BE2C (cell line): ENCODE measurements around the gene BEST4.
"Not testable (repeated sequence)": the region's sequence is repeated elsewhere in the genome, so short reads cannot be mapped to it uniquely, and the experiment has no call there.

Experiments
- DNase-seq: peaks from one replicate; pipeline ENCODE4 v3.0.0-alpha.2; 2020
- H3K27me3 ChIP-seq: fragments of 250-450 bp; sonication (Bioruptor Pico); 2 replicates; pipeline ENCODE4 v1.5.1; 2020; ENCODE audit warnings: mild to moderate bottlenecking
- H3K36me3 ChIP-seq: fragments of 250-450 bp; sonication (Bioruptor Pico); 2 replicates; pipeline ENCODE4 v1.5.1; 2020; ENCODE audit warnings: mild to moderate bottlenecking
- H3K4me1 ChIP-seq: fragments of 250-450 bp; sonication (Bioruptor Pico); 2 replicates; pipeline ENCODE4 v1.5.1; 2020
- H3K4me3 ChIP-seq: 2 replicates; pipeline ENCODE4 v1.5.1; 2011; ENCODE audit warnings: low read depth, low read length
- H3K9me3 ChIP-seq: fragments of 250-450 bp; sonication (Bioruptor Pico); 2 replicates; pipeline ENCODE4 v1.5.1; 2020
- CTCF ChIP-seq: IDR thresholded peaks from 2 replicates; pipeline ENCODE4 v1.5.1; 2012; ENCODE audit warnings: mild to moderate bottlenecking, low read depth, low read length

BEST4 gene

GRCh38 chr1:44775930-44776729 lies 11.8 kb downstream of the BEST4 start:
- Histone ChIP-seq H3K36me3 (peaks cover 45% of the 10 kb centered on the region), H3K9me3 (no peaks in the 10 kb centered on the region), H3K4me1 (no peaks in the 10 kb centered on the region), H3K27me3 (no peaks in the 10 kb centered on the region), H3K4me3 (peak overlapping the region; percentile 89)
- no peak for TF ChIP-seq CTCF
- DNase-seq = no peak

- peak; percentile 85 for DNase-seq
- Histone ChIP-seq H3K9me3 (no peaks in the 10 kb centered on the region), H3K4me1 (no peaks in the 10 kb centered on the region), H3K27me3 (no peaks in the 10 kb centered on the region), H3K4me3 (peak within 1 kb of the TSS; percentile 89), H3K36me3 (peaks cover 44% of the 10 kb centered on the region)
- TF ChIP-seq CTCF = no peak
Measured at GRCh38 chr1:44775078-44775929, 12.7 kb downstream of the BEST4 start, which contains the start of gene RPS8. RPS8 (plus strand) TSS chr1:44775540; CDS start chr1:44775597, 57 bp downstream.

GRCh38 chr1:44766421-44766820 lies 21.5 kb downstream of the BEST4 start:
- not testable (repeated sequence) for H3K4me3 ChIP-seq, H3K9me3 ChIP-seq, H3K27me3 ChIP-seq, H3K4me1 ChIP-seq, DNase-seq
- H3K36me3 ChIP-seq = peaks cover 12% of the 10 kb centered on the region

- H3K36me3 ChIP-seq = peaks cover 27% of the 10 kb centered on the region
Measured at GRCh38 chr1:44760876-44761275, 27.1 kb downstream of the BEST4 start.

GRCh38 chr1:44759077-44759476 lies 28.9 kb downstream of the BEST4 start:
- TF ChIP-seq CTCF = no peak
- DNase-seq = no peak
- Histone ChIP-seq H3K36me3 (peaks cover 37% of the 10 kb centered on the region), H3K4me1 (no peaks in the 10 kb centered on the region), H3K27me3 (no peaks in the 10 kb centered on the region), H3K9me3 (no peaks in the 10 kb centered on the region), H3K4me3 (no peak overlapping the region)

More at GRCh38 chr1:44760876-44761275, 27.1 kb downstream of the BEST4 start:
- Histone ChIP-seq H3K4me1 (no peaks in the 10 kb centered on the region), H3K9me3 (no peaks in the 10 kb centered on the region), H3K4me3 (no peak overlapping the region), H3K27me3 (no peaks in the 10 kb centered on the region)
- DNase-seq = no peak
- no peak for TF ChIP-seq CTCF

- Histone ChIP-seq H3K9me3 (no peaks in the 10 kb centered on the region), H3K36me3 (peaks cover 40% of the 10 kb centered on the region), H3K4me3 (no peak overlapping the region), H3K27me3 (no peaks in the 10 kb centered on the region), H3K4me1 (no peaks in the 10 kb centered on the region)
- no peak for TF ChIP-seq CTCF
- DNase-seq = no peak
Measured at GRCh38 chr1:44757420-44757819, 30.6 kb downstream of the BEST4 start.
